Measurements from ENCODE around the gene KANK2.

The KANK2 gene

GRCh38 chr19:11197291-11198174, at the start of gene KANK2:
Gene KANK2 (minus strand): TSS chr19:11197545. CDS start chr19:11194511, 3,034 bp downstream.
- peak; percentile 79 for FAIRE-seq
- DNase-seq (ENCODE audit: extremely low spot score, insufficient read length, low read depth): peak; percentile 95

DNA sequence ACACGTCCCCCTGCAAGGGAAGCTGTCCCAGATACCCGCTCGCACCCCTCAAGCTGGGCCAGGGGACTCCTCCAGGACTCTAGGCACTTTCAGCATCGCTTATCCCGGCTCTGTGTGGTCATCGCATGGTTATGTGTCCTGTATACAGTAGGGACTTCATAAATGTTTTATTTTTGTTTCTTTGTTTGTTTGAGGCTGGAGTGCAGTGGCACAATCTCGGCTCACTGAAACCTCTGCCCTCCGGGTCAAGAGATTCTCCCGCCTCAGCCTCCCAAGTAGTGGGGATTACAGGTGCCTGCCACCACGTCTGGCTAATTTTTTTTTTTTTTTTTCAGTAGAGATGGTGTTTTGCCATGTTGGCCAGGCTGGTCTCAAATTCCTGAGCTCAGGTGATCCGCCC, 49.6 kb upstream of the KANK2 start:
- DNase-seq (ENCODE audit: extremely low spot score, insufficient read length, low read depth) (no peak), FAIRE-seq (no peak)

DNA sequence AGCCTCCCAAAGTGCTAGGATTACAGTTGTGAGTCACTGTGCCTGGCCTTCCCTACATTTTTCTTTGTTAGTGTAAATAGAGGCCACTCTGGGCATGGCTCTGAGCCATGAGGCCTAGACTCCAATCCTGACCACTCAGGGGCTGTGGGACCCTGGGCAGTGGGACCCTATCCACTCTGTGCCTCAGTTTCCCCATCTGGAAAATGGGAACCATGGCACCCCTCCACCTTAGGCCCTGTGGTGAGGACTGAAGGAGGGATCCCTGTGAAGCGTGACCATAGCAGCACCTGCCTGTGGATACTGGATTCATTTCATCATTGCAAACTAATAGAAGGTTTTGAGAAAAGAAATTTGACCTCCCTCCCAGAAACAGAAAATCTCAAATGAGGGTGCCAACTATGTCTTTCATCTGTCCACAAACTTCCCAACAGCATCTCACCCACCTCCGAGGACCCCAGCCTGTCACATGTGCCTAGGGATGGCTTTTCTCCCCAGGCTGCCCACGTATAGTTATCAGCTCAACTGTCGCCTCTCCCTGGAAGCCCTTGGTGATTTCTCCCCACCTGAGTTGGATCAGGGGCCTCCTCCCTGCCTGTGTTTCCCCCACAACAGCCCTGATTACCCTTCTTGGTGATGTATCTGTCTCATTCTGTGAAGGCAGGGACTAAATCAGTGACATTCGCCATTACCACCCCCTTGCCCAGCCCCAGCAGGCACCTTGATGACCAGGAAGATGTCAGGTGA, 47.7 kb upstream of the KANK2 start:
- FAIRE-seq: no peak
- DNase-seq (ENCODE audit: extremely low spot score, insufficient read length, low read depth): no peak

DNA sequence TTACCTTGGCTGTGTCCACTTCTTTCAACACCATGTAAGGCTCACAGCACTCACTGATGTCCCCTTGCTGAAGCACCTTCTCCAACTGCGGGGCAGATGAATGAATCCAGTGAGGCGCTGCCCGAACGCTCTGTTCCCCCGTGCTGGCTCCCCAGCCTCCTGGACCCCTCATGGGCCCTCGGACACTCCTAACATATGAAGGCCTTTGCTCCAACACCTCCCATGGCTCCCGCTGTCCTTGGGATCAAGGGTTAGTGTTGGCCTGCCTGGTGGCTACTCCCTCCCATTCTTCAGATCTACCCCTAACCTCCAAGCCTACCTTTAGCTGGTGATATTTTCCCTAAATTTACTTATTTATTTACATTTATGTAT, 46.4 kb upstream of the KANK2 start:
- DNase-seq (ENCODE audit: extremely low spot score, insufficient read length, low read depth) (no peak), FAIRE-seq (no peak)

DNA sequence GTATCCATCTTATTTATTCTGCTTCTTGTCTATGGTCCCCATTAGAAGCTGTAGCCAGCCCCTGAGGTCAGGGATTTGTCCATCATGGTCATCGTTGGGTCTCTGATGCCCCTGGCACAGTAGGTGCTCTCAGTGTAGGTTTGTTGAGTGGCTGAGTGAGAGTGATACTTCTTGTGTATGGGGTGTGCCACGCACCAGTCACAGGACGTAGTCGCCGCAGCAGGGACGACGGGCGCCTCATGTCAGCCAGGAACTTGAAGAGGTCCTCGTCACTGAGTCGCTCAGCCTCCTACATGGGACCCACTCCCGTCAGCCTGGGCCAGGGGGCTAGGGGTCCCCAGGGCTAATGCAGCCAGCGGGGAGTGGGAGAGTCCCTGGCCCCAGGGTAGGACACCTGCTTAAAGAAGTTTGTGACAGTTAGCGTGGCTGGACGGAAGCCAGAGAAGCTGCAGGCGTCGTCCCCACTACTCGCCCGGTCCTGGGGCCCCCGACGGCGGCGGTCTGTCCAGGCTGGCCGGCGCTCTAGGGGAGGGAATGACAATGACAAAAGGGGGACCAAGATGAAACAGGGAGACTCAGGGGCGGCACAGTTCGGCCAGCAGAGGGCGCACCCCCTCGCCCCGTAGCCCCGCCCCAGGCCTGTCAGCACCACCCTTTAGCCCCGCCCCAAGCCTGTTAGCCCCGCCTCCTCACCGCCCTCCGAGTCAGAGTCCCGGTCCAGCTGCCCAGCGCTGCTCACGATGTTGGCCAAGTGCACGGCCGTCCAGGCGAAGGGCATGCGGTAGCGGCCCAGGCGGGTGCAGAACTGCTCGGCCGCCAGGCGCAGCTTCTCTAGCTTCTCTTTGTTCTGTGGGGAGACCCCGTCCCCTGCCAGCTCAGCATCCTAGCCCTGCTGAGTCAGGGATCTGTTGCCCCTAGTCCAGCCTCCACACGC, 45.8 kb upstream of the KANK2 start:
- FAIRE-seq: peak; percentile 89
- DNase-seq (ENCODE audit: extremely low spot score, insufficient read length, low read depth): peak; percentile 99

- FAIRE-seq (no peak), DNase-seq (ENCODE audit: extremely low spot score, insufficient read length, low read depth) (no peak)
These were observed 44.7 kb upstream of the KANK2 start for GRCh38 chr19:11242025-11242424.

- DNase-seq (ENCODE audit: extremely low spot score, insufficient read length, low read depth) (no peak), FAIRE-seq (no peak)
These were observed 42.7 kb upstream of the KANK2 start for GRCh38 chr19:11240008-11240444.

DNA sequence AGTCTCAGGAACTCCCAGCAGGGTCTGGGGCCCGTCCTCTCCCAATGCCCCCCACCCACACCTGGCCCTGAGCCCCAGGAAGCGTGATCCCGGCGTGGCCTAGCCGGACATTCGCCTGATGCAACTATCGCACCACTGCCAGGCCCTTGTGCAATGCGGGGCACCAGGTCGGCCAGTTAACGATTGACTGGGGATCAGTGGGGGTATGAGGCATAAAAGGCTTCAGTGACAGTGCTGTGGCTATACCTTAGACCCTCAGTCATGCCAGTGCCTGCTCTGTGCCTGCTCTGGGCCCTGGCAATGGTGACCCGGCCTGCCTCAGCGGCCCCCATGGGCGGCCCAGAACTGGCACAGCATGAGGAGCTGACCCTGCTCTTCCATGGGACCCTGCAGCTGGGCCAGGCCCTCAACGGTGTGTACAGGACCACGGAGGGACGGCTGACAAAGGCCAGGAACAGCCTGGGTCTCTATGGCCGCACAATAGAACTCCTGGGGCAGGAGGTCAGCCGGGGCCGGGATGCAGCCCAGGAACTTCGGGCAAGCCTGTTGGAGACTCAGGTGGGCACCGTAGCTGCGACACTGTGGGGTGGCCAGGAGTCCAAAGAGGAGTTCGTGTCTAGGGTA, 42.1 kb upstream of the KANK2 start, which contains the start of gene ANGPTL8:
Gene ANGPTL8, plus strand, starts transcription at position 243 of the 624 bp plus-strand sequence. Its CDS starts 19 bp downstream, at position 262.
- no peak for DNase-seq (ENCODE audit: extremely low spot score, insufficient read length, low read depth)
- FAIRE-seq: no peak

DNA sequence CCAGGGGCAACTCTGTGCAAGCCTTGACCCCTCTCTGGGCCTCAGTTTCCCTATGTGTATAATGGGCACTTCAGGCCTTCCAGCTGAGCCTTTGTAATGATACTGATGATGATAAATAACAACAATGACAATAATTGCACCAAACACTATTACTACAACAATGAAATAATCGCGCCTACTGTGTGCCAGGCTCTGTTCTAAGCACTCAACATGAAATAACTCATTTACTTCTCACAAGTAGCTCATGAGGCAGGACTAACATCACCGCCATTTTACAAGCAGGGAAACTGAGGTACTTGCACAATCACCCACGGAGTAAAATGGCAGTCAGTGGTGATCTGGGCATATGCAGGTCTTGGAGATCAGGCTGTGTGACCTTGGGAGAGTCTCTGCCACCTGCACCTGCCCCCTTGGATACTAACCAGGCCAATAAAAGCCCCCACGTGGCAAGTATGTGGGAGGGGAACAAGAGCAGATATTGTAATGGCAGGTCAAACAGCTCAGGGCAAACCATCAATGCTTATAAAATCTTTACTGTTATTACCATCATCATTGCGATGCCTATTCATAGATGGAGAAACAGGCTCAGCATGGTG, 41.5 kb upstream of the KANK2 start:
- no peak for DNase-seq (ENCODE audit: extremely low spot score, insufficient read length, low read depth)
- FAIRE-seq: no peak

DNA sequence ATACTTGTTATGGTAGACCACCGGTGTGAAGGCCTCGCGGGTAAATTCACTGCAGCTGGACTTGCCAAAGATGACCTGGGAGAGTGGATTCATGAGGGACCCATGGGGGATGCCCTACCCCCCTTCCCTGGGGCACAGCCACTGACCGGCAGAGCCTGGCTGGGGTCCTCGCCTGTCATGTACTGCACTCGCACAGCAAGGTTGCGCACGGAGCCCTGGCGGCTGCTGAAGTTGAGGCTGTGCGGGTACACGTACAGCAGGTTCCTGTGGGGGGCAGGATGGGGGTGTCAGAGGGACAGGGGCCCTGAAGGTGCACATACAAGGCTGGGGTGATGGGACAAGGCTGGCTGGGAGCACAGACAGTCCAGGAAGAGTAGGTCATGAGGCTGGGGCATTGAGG, 40.7 kb upstream of the KANK2 start:
- DNase-seq (ENCODE audit: extremely low spot score, insufficient read length, low read depth): no peak
- FAIRE-seq: no peak

- no peak for FAIRE-seq
- no peak for DNase-seq (ENCODE audit: extremely low spot score, insufficient read length, low read depth)
These were observed 40.0 kb upstream of the KANK2 start for GRCh38 chr19:11237321-11237720.

GRCh38 chr19:11236324-11237301, 39.3 kb upstream of the KANK2 start:
- FAIRE-seq (no peak), DNase-seq (ENCODE audit: extremely low spot score, insufficient read length, low read depth) (no peak)

- DNase-seq (ENCODE audit: extremely low spot score, insufficient read length, low read depth): no peak
- FAIRE-seq: no peak
These were observed 37.2 kb upstream of the KANK2 start for GRCh38 chr19:11234486-11235075.

GRCh38 chr19:11233073-11233472, 35.7 kb upstream of the KANK2 start:
- no peak for FAIRE-seq

GRCh38 chr19:11232555-11232954, 35.2 kb upstream of the KANK2 start:
- FAIRE-seq: no peak
- DNase-seq (ENCODE audit: extremely low spot score, insufficient read length, low read depth): no peak

More at GRCh38 chr19:11233073-11233472, 35.7 kb upstream of the KANK2 start:
- no peak for DNase-seq (ENCODE audit: extremely low spot score, insufficient read length, low read depth)

DNA sequence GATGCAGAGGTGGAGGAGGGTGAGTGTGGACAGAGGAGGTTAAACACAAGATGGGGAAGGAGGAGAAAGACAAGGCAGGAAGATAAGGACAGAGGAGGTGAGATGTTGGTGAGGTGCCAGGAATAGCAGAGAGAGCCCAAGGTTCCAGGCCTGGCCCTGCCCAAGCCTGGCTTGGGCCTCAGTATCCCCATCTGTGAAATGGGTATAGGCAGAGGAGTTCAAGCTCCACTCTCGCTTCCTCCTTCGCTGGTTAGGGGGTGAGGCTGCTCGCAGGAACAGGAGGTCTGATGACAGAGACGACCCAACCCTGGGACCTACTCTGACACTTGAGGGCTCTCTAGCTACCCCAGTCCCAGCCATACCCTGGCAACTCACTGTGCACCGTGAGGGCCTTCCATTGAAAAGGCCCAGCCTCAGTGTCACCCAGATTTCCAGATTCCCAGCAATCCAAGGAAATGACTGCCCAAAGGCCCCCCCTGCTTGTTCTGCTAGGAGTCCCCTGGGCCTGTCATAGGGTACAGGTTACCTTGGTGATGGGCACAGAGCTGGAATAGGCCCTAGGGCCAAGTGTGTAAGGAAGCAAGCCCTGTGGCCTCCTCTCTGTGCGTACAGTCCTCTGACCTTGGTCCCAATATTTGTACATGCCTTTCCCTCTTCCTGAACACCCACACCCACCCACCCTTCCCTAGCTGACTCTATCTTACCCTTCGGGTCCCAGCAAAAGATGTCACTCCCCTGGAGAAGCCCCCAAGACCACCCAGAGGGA, 33.5 kb upstream of the KANK2 start:
- FAIRE-seq (no peak), DNase-seq (ENCODE audit: extremely low spot score, insufficient read length, low read depth) (no peak)
